ENCODE results near the gene ARSA. TPM values are rescaled to one million over a fixed set of nuclear protein-coding genes. Genes with fewer than 3 reads are reported as not detected.

ARSA gene
- total and polyA plus RNA-seq, 2 of the 13 experiments (the other 11 are each of a cell fraction or from before 2014, with no cell fraction given): 9.0 to 11.5 TPM

DNA sequence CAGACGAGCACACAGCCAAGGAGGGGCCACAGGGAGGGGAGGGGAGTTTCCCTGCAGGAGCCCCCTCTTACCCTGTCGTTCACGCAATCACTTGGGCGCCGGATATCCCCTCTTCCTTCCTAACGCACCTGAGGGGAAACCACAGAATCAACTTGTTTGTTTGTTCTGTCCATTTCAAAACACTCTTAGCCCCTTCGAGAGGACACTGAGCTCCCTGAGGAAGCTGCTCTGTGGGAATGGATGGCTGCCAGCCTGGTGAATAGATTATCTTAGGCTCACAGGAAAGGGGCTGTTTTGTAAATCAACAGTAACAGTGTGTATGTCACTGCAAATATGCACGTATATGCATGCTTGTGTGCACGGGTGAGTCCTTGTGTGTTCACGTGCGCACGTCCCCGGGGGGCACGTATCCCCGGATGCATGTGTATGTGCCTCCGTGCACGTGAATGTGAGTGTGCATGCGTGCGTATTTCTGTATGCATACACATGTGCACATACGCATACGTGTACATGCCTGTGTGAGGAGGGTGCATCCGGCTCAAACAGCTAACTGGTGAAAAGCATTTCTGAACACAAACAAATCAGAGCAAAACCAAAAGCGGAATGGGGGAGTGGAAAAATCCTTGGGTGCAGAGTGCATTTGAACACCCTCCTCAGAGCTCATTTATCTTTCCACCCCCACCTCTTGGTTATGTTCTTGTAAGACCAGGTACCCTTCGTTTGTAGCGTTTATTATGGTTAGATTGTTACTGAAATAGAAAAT lies 7.2 kb downstream of the ARSA start (continued):
- TF ChIP-seq CREB1 (IDR thresholded peaks at IDR 0.05): no peak
- TF ChIP-seq CREB1 (CRISPR knock-in tag; IDR thresholded peaks at IDR 0.05): peak; percentile 64
- TF ChIP-seq, protein P1, sequence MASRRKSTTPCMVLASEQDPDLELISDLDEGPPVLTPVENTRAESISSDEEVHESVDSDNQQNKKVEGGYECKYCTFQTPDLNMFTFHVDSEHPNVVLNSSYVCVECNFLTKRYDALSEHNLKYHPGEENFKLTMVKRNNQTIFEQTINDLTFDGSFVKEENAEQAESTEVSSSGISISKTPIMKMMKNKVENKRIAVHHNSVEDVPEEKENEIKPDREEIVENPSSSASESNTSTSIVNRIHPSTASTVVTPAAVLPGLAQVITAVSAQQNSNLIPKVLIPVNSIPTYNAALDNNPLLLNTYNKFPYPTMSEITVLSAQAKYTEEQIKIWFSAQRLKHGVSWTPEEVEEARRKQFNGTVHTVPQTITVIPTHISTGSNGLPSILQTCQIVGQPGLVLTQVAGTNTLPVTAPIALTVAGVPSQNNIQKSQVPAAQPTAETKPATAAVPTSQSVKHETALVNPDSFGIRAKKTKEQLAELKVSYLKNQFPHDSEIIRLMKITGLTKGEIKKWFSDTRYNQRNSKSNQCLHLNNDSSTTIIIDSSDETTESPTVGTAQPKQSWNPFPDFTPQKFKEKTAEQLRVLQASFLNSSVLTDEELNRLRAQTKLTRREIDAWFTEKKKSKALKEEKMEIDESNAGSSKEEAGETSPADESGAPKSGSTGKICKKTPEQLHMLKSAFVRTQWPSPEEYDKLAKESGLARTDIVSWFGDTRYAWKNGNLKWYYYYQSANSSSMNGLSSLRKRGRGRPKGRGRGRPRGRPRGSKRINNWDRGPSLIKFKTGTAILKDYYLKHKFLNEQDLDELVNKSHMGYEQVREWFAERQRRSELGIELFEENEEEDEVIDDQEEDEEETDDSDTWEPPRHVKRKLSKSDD (CRISPR knock-in tag; IDR thresholded peaks at IDR 0.05; ENCODE audit: low read depth): no peak
- no peak for TF ChIP-seq FOXK2 (IDR thresholded peaks at IDR 0.05)
- TF ChIP-seq, protein P2, sequence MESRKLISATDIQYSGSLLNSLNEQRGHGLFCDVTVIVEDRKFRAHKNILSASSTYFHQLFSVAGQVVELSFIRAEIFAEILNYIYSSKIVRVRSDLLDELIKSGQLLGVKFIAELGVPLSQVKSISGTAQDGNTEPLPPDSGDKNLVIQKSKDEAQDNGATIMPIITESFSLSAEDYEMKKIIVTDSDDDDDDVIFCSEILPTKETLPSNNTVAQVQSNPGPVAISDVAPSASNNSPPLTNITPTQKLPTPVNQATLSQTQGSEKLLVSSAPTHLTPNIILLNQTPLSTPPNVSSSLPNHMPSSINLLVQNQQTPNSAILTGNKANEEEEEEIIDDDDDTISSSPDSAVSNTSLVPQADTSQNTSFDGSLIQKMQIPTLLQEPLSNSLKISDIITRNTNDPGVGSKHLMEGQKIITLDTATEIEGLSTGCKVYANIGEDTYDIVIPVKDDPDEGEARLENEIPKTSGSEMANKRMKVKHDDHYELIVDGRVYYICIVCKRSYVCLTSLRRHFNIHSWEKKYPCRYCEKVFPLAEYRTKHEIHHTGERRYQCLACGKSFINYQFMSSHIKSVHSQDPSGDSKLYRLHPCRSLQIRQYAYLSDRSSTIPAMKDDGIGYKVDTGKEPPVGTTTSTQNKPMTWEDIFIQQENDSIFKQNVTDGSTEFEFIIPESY (CRISPR knock-in tag; IDR thresholded peaks at IDR 0.05): peak; percentile 7; the same call in 1 of the 2 replicates
- peak; percentile 2 for TF ChIP-seq XRCC5 (optimal IDR thresholded peaks at IDR 0.05; ENCODE audit: low read length)
- no peak for TF ChIP-seq POGZ (CRISPR knock-in tag; IDR thresholded peaks at IDR 0.05)
- TF ChIP-seq DNMT1 (CRISPR knock-in tag; IDR thresholded peaks at IDR 0.05): no peak
- no peak for TF ChIP-seq EZH2 (conservative IDR thresholded peaks at IDR 0.05; ENCODE audit: low read depth, low read length)
- no peak for TF ChIP-seq AHR (CRISPR knock-in tag; IDR thresholded peaks at IDR 0.05)
- 0 out of 2 replicates have a peak, but pooled peaks have one; percentile 15 for TF ChIP-seq ZNF124 (CRISPR knock-in tag; IDR thresholded peaks at IDR 0.05)
- TF ChIP-seq ARNT (IDR thresholded peaks at IDR 0.05): no peak
- TF ChIP-seq ZSCAN29 (CRISPR knock-in tag; conservative IDR thresholded peaks at IDR 0.05): no peak
- no peak for TF ChIP-seq ZNF431 (CRISPR knock-in tag; IDR thresholded peaks at IDR 0.05; ENCODE audit: borderline replicate concordance, low read depth)
- no peak for TF ChIP-seq ESRRA (CRISPR knock-in tag; IDR thresholded peaks at IDR 0.05; ENCODE audit: low read depth)
- no peak for TF ChIP-seq ZNF772 (CRISPR knock-in tag; IDR thresholded peaks at IDR 0.05)
- TF ChIP-seq MIER2 (CRISPR knock-in tag; IDR thresholded peaks at IDR 0.05): 0 out of 2 replicates have a peak, but pooled peaks have one; percentile 21
- TF ChIP-seq, protein P3, sequence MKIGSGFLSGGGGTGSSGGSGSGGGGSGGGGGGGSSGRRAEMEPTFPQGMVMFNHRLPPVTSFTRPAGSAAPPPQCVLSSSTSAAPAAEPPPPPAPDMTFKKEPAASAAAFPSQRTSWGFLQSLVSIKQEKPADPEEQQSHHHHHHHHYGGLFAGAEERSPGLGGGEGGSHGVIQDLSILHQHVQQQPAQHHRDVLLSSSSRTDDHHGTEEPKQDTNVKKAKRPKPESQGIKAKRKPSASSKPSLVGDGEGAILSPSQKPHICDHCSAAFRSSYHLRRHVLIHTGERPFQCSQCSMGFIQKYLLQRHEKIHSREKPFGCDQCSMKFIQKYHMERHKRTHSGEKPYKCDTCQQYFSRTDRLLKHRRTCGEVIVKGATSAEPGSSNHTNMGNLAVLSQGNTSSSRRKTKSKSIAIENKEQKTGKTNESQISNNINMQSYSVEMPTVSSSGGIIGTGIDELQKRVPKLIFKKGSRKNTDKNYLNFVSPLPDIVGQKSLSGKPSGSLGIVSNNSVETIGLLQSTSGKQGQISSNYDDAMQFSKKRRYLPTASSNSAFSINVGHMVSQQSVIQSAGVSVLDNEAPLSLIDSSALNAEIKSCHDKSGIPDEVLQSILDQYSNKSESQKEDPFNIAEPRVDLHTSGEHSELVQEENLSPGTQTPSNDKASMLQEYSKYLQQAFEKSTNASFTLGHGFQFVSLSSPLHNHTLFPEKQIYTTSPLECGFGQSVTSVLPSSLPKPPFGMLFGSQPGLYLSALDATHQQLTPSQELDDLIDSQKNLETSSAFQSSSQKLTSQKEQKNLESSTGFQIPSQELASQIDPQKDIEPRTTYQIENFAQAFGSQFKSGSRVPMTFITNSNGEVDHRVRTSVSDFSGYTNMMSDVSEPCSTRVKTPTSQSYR (CRISPR knock-in tag; IDR thresholded peaks at IDR 0.05; ENCODE audit: borderline replicate concordance): no peak
- no peak for TF ChIP-seq PAWR (CRISPR knock-in tag; IDR thresholded peaks at IDR 0.05; ENCODE audit: borderline replicate concordance)
- no peak for TF ChIP-seq ZKSCAN8 (CRISPR knock-in tag; IDR thresholded peaks at IDR 0.05; ENCODE audit: borderline replicate concordance)
- TF ChIP-seq ZNF761 (CRISPR knock-in tag; conservative IDR thresholded peaks at IDR 0.05): no peak

Data from HepG2 (cell line).